Spleen (tissue), 11 donors: ENCODE data around the gene IL32. TPM values are rescaled to one million over a fixed set of nuclear protein-coding genes. Genes with fewer than 3 reads are reported as not detected.
"Not testable (repeated sequence)": the region's sequence is repeated elsewhere in the genome, so short reads cannot be mapped to it uniquely, and the experiment has no call there.

Experiments
- DNase-seq: peaks from one replicate; pipeline ENCODE4 v3.0.0-alpha.2; 2020
- H3K27ac ChIP-seq, 8 donors: fragments of 200-600 bp; sonication (generic) in 7 of 8; 1 replicate in 4 of 8; 2 replicates in 4 of 8; pipeline versions ENCODE4 v1.5.0 to v1.8.0; 2016 to 2021; ENCODE audit warnings: inconsistent platforms in 4 of 8, mild to moderate bottlenecking in 4 of 8, moderate library complexity in 1 of 8
- H3K27me3 ChIP-seq, 7 donors: fragments of 200-600 bp; sonication (generic) in 6 of 7; replicated peaks in 1 of 7; 1 replicate in 4 of 7; 2 replicates in 3 of 7; pipeline versions ENCODE4 v1.5.0 to v1.8.0; 2016 to 2021; ENCODE audit warnings: inconsistent platforms in 3 of 7, mild to moderate bottlenecking in 1 of 7
- H3K36me3 ChIP-seq, 6 donors: fragments of 200-600 bp; sonication (generic) in 5 of 6; 1 replicate in 4 of 6; 2 replicates in 2 of 6; pipeline versions ENCODE4 v1.5.0 to v1.8.0; 2016 to 2021; ENCODE audit warnings: inconsistent platforms in 2 of 6
- H3K4me1 ChIP-seq, 6 donors: fragments of 200-600 bp; sonication (generic) in 5 of 6; 1 replicate in 3 of 6; 2 replicates in 3 of 6; pipeline versions ENCODE4 v1.5.0 to v1.8.0; 2016 to 2021; ENCODE audit warnings: inconsistent platforms in 3 of 6
- H3K4me3 ChIP-seq, 8 donors: fragments of 200-600 bp; sonication (generic) in 7 of 8; 1 replicate in 4 of 8; 2 replicates in 4 of 8; pipeline versions ENCODE4 v1.5.0 to v1.8.0; 2016 to 2021; ENCODE audit warnings: inconsistent platforms in 4 of 8, mild to moderate bottlenecking in 4 of 8, moderate library complexity in 2 of 8
- H3K9me3 ChIP-seq, 8 donors: fragments of 200-600 bp; sonication (generic) in 7 of 8; 1 replicate in 4 of 8; 2 replicates in 4 of 8; pipeline versions ENCODE4 v1.5.0 to v1.8.0; 2016 to 2021; ENCODE audit warnings: inconsistent platforms in 4 of 8
- CTCF ChIP-seq, 11 experiments: fragments of 200-600 bp in 7 of 11; fragments of 450-650 bp in 4 of 11; sonication (generic) in 4 of 11; IDR thresholded peaks in 8 of 11; conservative IDR thresholded peaks in 3 of 11; 1 replicate in 7 of 11; 2 replicates in 4 of 11; pipeline versions ENCODE4 v1.4.0 to v1.8.0; 2016 to 2021; ENCODE audit warnings: antibody characterized with exemption in 11 of 11, inconsistent platforms in 4 of 11, mild to moderate bottlenecking in 1 of 11
- POLR2A ChIP-seq, 3 donors: fragments of 450-650 bp; IDR thresholded peaks; one replicate each; pipeline ENCODE4 v1.5.1; 2017; ENCODE audit warnings: antibody characterized with exemption in 3 of 3, mild to moderate bottlenecking in 1 of 3
- POLR2AphosphoS5 ChIP-seq, 3 donors: sonication (generic); formaldehyde crosslinking; IDR thresholded peaks; one replicate each; pipeline ENCODE4 v1.5.1; 2017; ENCODE audit warnings: antibody characterized with exemption in 3 of 3
- WGBS, 5 donors: extraction: QIAGEN DNeasy Blood & Tissue Kit in 3 of 5; methylation state at CpG; one replicate each; pipeline versions ENCODE4 v1.1.5 to v1.1.7; 2013 to 2018; 5-methylcytosine and 5-hydroxymethylcytosine counted together
- intact Hi-C: fragments of 100-400 bp; cut with DNase I; formaldehyde crosslinking; loops from one replicate; pipeline ENCODE4 v1.15.0; 2023; ENCODE audit warnings: low total_unique reads
- polyA plus RNA-seq, 3 donors: library from polyadenylated mRNA; stranded (reverse); fragments of 200-250 nt; gene quantifications; one replicate each; pipeline ENCODE4 v1.2.1, GENCODE V29; 2013
- total RNA-seq, 7 donors: library from RNA; depleted of rRNA in 3 of 7; stranded (reverse); fragments of >200 nt in 3 of 7; fragmentation: NEBNext Ultra II Directional in 4 of 7; extraction: Animal tissue kit (Norgen Biotek cat#: 25700) in 4 of 7; gene quantifications; one replicate each; pipeline versions ENCODE4 v1.1.0 to v1.2.1, GENCODE V29; 2016 to 2021
- donor health status: healthy with polysubstance abuse.
- donor health status: DM: no; HTN: no; CAD: no; lungs with moderate emphysema.
- donor health status: DM: no; HTN: no; CAD: no.
- donor health status: Bipolar disorder and iron deficiency.
- donor health status: healthy.
- donor health status: DM: no; HTN: no; CAD: no.
- donor health status: DM: yes; HTN: yes; CAD: no.

IL32 gene
- total and polyA plus RNA-seq, 10 donors = 171 to 624 (median 293) TPM

GRCh38 chr16:3050487-3050886 lies 15.0 kb upstream of the IL32 start:
- intact Hi-C loops = loop anchor here (10.0 kb wide), 1 partner anchor 114 kb away; no protein-coding TSS in a partner anchor
- TF ChIP-seq CTCF (IDR thresholded peaks at IDR 0.05 in 8 of 11, conservative IDR thresholded peaks at IDR 0.05 in 3 of 11) (no peak), POLR2AphosphoS5 (IDR thresholded peaks at IDR 0.05) (no peak), POLR2A (IDR thresholded peaks at IDR 0.05) (no peak)
- Histone ChIP-seq H3K27me3 (peaks cover 0 to 50% (median 26%) of the 10 kb centered on the region in 7 donors), H3K36me3 (peaks cover 0 to 24% (median 0%) of the 10 kb centered on the region in 6 donors), H3K4me1 (peaks cover 20 to 83% (median 31%) of the 10 kb centered on the region in 6 donors), H3K4me3 (peak overlapping the region in 3 of 8 donors; percentile 26 to 84 (median 63)), H3K27ac (peak overlapping the region in 7 of 8 donors; percentile 51 to 95 (median 81)), H3K9me3 (no peaks in the 10 kb centered on the region)
- WGBS, 5 donors = 67 to 73% (median 71%) methylated on average over 5 of the region's 5 CpGs
- no peak for DNase-seq

GRCh38 chr16:3051009-3051408 lies 14.4 kb upstream of the IL32 start:
- Histone ChIP-seq H3K27me3 (peaks cover 0 to 45% (median 21%) of the 10 kb centered on the region in 7 donors), H3K9me3 (no peaks in the 10 kb centered on the region), H3K4me1 (peaks cover 15 to 83% (median 29%) of the 10 kb centered on the region in 6 donors), H3K36me3 (peaks cover 0 to 24% (median 0%) of the 10 kb centered on the region in 6 donors), H3K4me3 (peak overlapping the region in 3 of 8 donors; percentile 26 to 84 (median 63)), H3K27ac (peak overlapping the region in 7 of 8 donors; percentile 53 to 95 (median 81))
- DNase-seq = no peak
- WGBS, 5 donors = 20 to 39% (median 23%) methylated on average over 4 of the region's 4 CpGs
- intact Hi-C loops = loop anchor here (10.0 kb wide), 1 partner anchor 114 kb away; no protein-coding TSS in a partner anchor
- TF ChIP-seq CTCF (IDR thresholded peaks at IDR 0.05 in 8 of 11, conservative IDR thresholded peaks at IDR 0.05 in 3 of 11) = no peak
- TF ChIP-seq POLR2A (IDR thresholded peaks at IDR 0.05) = no peak
- no peak for TF ChIP-seq POLR2AphosphoS5 (IDR thresholded peaks at IDR 0.05)

- TF ChIP-seq POLR2A (IDR thresholded peaks at IDR 0.05) = no peak
- peak; percentile 50 to 77 (median 57) for TF ChIP-seq POLR2AphosphoS5 (IDR thresholded peaks at IDR 0.05)
- TF ChIP-seq CTCF (IDR thresholded peaks at IDR 0.05 in 8 of 11, conservative IDR thresholded peaks at IDR 0.05 in 3 of 11) = no peak
- Histone ChIP-seq H3K27ac (peak overlapping the region in 7 of 8 donors; percentile 51 to 95 (median 81)), H3K27me3 (peaks cover 0 to 40% (median 16%) of the 10 kb centered on the region in 7 donors), H3K4me3 (peak overlapping the region in 1 of 8 donors; percentile 84), H3K9me3 (no peaks in the 10 kb centered on the region), H3K36me3 (peaks cover 0 to 28% (median 0%) of the 10 kb centered on the region in 6 donors), H3K4me1 (peaks cover 10 to 83% (median 28%) of the 10 kb centered on the region in 6 donors)
- WGBS, 5 donors = 50 to 80% (median 57%) methylated on average over 9 of the region's 9 CpGs
- DNase-seq = no peak
- intact Hi-C loops = loop anchor here (10.0 kb wide), 1 partner anchor 113 kb away; no protein-coding TSS in a partner anchor
Observed at GRCh38 chr16:3051494-3051893, 13.9 kb upstream of the IL32 start.

GRCh38 chr16:3052571-3053329 lies 12.7 kb upstream of the IL32 start:
- intact Hi-C loops = loop anchor here (10.0 kb wide), 1 partner anchor 112 kb away; no protein-coding TSS in a partner anchor
- peak overlapping the region in 1 of 8 donors; percentile 84 for H3K4me3 ChIP-seq

More at GRCh38 chr16:3052571-3053329, 12.7 kb upstream of the IL32 start:
- WGBS, 5 donors = 65 to 80% (median 74%) methylated on average over 7 to 11 of the region's 12 CpGs
- H3K27ac ChIP-seq = peak overlapping the region in 7 of 8 donors; percentile 46 to 95 (median 73)
- H3K27me3 ChIP-seq = peaks cover 0 to 28% (median 4%) of the 10 kb centered on the region in 7 donors
- peaks cover 9 to 85% (median 31%) of the 10 kb centered on the region in 6 donors for H3K4me1 ChIP-seq
- not testable (repeated sequence) for DNase-seq, H3K9me3 ChIP-seq
- H3K36me3 ChIP-seq = peaks cover 0 to 41% (median 0%) of the 10 kb centered on the region in 6 donors
- peak in 2 of 3 donors; percentile 9 to 64 for TF ChIP-seq POLR2AphosphoS5 (IDR thresholded peaks at IDR 0.05)
